ENCODE data around the gene APPL1. TPM values are rescaled to one million over a fixed set of nuclear protein-coding genes. Genes with fewer than 3 reads are reported as not detected.

APPL1 gene
- total and polyA plus RNA-seq, 9 of the 15 experiments (the other 6 are each of a cell fraction or from before 2014, with no cell fraction given): 2.8 to 12.3 (median 7.1) TPM

DNA sequence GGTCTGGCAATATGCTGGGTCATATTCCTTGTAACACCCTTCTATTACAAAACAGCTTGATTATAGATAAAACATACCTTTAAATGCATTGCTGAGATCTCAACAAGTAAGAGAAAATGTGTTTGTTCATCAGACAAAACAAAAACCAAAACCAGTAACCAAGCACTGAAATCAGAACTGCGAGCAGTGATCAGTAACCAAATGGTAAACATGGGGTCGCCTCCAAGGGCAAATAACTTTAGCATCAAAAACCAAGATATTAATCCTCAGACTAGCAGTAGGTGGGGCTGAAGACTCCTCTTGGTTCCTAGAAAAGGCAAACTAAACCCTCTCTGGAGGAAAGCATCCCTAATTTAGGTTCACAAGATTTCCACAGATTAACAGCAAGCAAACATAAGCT, 21.1 kb upstream of the APPL1 start:
- ChIA-PET POLR2A (no interaction called here), CTCF (ENCODE audit: low intra/inter-chr PET ratio) (no interaction called here)
- Histone ChIP-seq H3K27me3 (ENCODE audit: control insufficient read depth in 2 of 2, insufficient read depth in 2 of 2, low read length in 2 of 2) (no peaks in the 10 kb centered on the region), H3K36me3 (ENCODE audit: control insufficient read depth, insufficient read depth, low read length) (no peaks in the 10 kb centered on the region), H2AFZ (ENCODE audit: low read depth, low read length) (no peak overlapping the region), H3K27ac (ENCODE audit: extremely low read depth, low read depth, low read length) (no peak overlapping the region), H3K4me2 (ENCODE audit: insufficient read depth, low read length) (no peak overlapping the region), H3K79me2 (ENCODE audit: control insufficient read depth, insufficient read depth, low read length) (no peaks in the 10 kb centered on the region), H4K20me1 (replicated peaks; ENCODE audit: control insufficient read depth, insufficient read depth, low read length) (no peaks in the 10 kb centered on the region), H3K9me3 (replicated peaks; ENCODE audit: control insufficient read depth, insufficient read depth, low read depth, low read length) (no peaks in the 10 kb centered on the region), H3K9ac (ENCODE audit: insufficient read depth in 1 of 2, low read depth in 2 of 2, low read length in 2 of 2) (no peak overlapping the region), H3K4me1 (replicated peaks in 1 of 2; ENCODE audit: control insufficient read depth in 2 of 2, insufficient read depth in 2 of 2, low read length in 2 of 2) (no peaks in the 10 kb centered on the region; a peak in 1 of 5 replicates), H3K9me1 (ENCODE audit: control insufficient read depth, insufficient read depth, low read length) (no peaks in the 10 kb centered on the region), H3K4me3 (no peak overlapping the region)
- no peak for TF ChIP-seq DMBX1 (CRISPR knock-in tag; IDR thresholded peaks at IDR 0.05; ENCODE audit: borderline replicate concordance)
- TF ChIP-seq, protein P1, sequence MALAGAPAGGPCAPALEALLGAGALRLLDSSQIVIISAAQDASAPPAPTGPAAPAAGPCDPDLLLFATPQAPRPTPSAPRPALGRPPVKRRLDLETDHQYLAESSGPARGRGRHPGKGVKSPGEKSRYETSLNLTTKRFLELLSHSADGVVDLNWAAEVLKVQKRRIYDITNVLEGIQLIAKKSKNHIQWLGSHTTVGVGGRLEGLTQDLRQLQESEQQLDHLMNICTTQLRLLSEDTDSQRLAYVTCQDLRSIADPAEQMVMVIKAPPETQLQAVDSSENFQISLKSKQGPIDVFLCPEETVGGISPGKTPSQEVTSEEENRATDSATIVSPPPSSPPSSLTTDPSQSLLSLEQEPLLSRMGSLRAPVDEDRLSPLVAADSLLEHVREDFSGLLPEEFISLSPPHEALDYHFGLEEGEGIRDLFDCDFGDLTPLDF (CRISPR knock-in tag; IDR thresholded peaks at IDR 0.05): no peak
- no peak for TF ChIP-seq ZNF41 (CRISPR knock-in tag; conservative IDR thresholded peaks at IDR 0.05)
- TF ChIP-seq OTX1 (CRISPR knock-in tag; IDR thresholded peaks at IDR 0.05): no peak
- TF ChIP-seq TEAD4 (IDR thresholded peaks at IDR 0.05; ENCODE audit: low read length): no peak
- no peak for TF ChIP-seq TEAD4 (CRISPR knock-in tag; IDR thresholded peaks at IDR 0.05; ENCODE audit: borderline replicate concordance)
- no peak for TF ChIP-seq XRCC5 (IDR thresholded peaks at IDR 0.05; ENCODE audit: low read depth, low read length)
- TF ChIP-seq CTCFL (IDR thresholded peaks at IDR 0.05; ENCODE audit: borderline replicate concordance, insufficient read depth, low read depth, low read length, poor library complexity, severe bottlenecking): no peak
- TF ChIP-seq PRDM10 (IDR thresholded peaks at IDR 0.05; ENCODE audit: partially characterized antibody): no peak
- TF ChIP-seq NBN (IDR thresholded peaks at IDR 0.05; ENCODE audit: low read depth): no peak
- TF ChIP-seq CBX2 (IDR thresholded peaks at IDR 0.05; ENCODE audit: insufficient read depth, low read length, poor library complexity, severe bottlenecking): no peak
- TF ChIP-seq MITF (IDR thresholded peaks at IDR 0.05): no peak
- 55% methylated on average over 2 of the region's 2 CpGs for WGBS (ENCODE audit: insufficient coverage, low coverage, missing lambda C conversion rate)
- intact Hi-C loops (cut with micrococcal nuclease) (no loop called here), in situ Hi-C loops (cut with MboI) (no loop called here)
- ATAC-seq: no peak
- no TSS peak for BruUV-seq (replicated peaks)
- DNase-seq (ENCODE audit: extremely low read depth in 1 of 4, low spot score in 3 of 4): no peak
- no peak for FAIRE-seq

All from K562 (cell line).